Thyroid gland (tissue), 4 donors: ENCODE data around the gene SPOUT1. TPM values are rescaled to one million over a fixed set of nuclear protein-coding genes. Genes with fewer than 3 reads are reported as not detected.
A peak's percentile ranks its signal among the peaks of the same experiment; 100 is the strongest.

Experiments used
- DNase-seq, 2 donors: peaks; one replicate each; pipeline ENCODE4 v3.0.0-alpha.2; 2019
- H3K27ac ChIP-seq, 3 donors: fragments of 200-600 bp; sonication (generic); 1 replicate in 2 of 3; 2 replicates in 1 of 3; pipeline ENCODE4 v1.5.1; 2016 to 2019; ENCODE audit warnings: mild to moderate bottlenecking in 1 of 3, moderate library complexity in 1 of 3
- H3K27me3 ChIP-seq: fragments of 200-600 bp; sonication (generic); one replicate; pipeline ENCODE4 v1.5.1; 2019
- H3K36me3 ChIP-seq, 2 donors: fragments of 200-600 bp; sonication (generic); one replicate each; pipeline ENCODE4 v1.5.1; 2016 to 2019
- H3K4me1 ChIP-seq, 2 donors: fragments of 200-600 bp; sonication (generic); one replicate each; pipeline ENCODE4 v1.5.1; 2017 to 2019
- H3K4me3 ChIP-seq, 3 donors: fragments of 200-600 bp; sonication (generic); replicated peaks in 1 of 3; 1 replicate in 2 of 3; 2 replicates in 1 of 3; pipeline ENCODE4 v1.5.1; 2016; ENCODE audit warnings: mild to moderate bottlenecking in 1 of 3
- H3K9me3 ChIP-seq: fragments of 200-600 bp; sonication (generic); one replicate; pipeline ENCODE4 v1.5.1; 2017
- CTCF ChIP-seq, 6 experiments: fragments of 200-600 bp in 3 of 6; fragments of 450-650 bp in 3 of 6; sonication (generic) in 3 of 6; IDR thresholded peaks; one replicate each; pipeline ENCODE4 v1.5.1; 2016 to 2019; ENCODE audit warnings: antibody characterized with exemption in 6 of 6, mild to moderate bottlenecking in 2 of 6, inconsistent platforms in 1 of 6, moderate library complexity in 1 of 6
- POLR2A ChIP-seq, 2 donors: fragments of 450-650 bp; IDR thresholded peaks; one replicate each; pipeline ENCODE4 v1.6.1; 2017; ENCODE audit warnings: antibody characterized with exemption in 2 of 2, mild to moderate bottlenecking in 2 of 2, moderate library complexity in 1 of 2
- WGBS, 2 donors: methylation state at CpG; one replicate each; pipeline ENCODE4 v1.1.5; 2017; 5-methylcytosine and 5-hydroxymethylcytosine counted together
- intact Hi-C: fragments of 100-400 bp; cut with DNase I; formaldehyde crosslinking; loops from one replicate; pipeline ENCODE4 v1.15.1; 2023
- total RNA-seq, 4 donors: library from RNA; depleted of rRNA; stranded (reverse); fragments of >200 nt; gene quantifications; one replicate each; pipeline ENCODE4 v1.2.3, GENCODE V29; 2016

SPOUT1 gene
- total RNA-seq, 4 donors from 2014 or later, result 16.7 to 38.4 (median 27.4) TPM

DNA sequence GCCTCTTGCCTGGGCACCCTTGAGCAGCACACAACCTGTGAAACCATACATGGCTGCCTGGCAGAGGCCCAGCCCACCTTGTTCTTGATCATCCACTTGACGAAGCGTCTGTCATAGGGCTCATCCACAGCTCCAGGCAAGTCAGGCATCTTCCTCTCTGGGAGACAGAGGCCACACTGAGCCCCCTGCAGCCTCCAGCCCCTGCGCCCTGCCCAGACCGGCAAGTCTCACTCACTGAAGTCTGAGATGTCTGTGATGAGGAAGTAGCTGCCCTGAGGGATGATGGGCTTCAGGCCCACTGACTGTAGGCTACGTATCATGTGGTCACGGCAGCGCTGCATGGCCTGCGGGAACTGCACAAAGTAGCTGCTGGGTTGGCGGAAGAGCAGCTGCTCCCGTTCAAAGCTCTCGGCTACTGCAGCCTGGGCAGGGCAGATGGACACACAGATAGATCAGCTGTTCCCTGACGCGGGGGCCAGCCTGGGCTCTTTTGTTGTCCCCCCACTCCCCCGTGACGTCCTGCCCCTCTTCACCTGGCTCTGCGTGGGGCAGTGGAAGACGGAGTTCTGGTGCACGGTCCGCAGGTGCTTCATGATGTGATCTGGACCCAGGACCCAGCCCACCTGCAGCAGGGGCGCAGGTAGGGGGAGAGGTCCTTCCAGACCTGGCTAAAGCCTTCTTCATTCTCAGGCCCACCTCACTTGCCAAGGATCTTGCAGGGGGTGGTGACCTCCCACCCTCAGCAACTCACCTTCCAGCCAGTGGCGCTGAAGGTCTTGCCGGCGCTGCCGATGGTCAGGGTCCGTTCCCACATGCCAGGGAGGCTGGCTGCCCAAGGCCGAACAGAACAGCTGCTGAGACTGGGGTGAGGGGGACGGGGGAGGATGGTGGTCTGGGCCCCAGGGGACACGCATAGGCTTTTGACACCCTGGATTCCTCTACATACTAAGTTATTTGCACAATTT, 5.9 kb upstream of the SPOUT1 start:
- WGBS, 2 donors, result 95 to 97% methylated on average over 14 to 28 of the region's 28 CpGs
- H3K36me3 ChIP-seq, result no peaks in the 10 kb centered on the region
- no peak for DNase-seq
- H3K4me3 ChIP-seq, result no peak overlapping the region
- intact Hi-C loops, result no loop called here
- no peaks in the 10 kb centered on the region for H3K27me3 ChIP-seq
- H3K9me3 ChIP-seq, result no peaks in the 10 kb centered on the region
- no peak overlapping the region for H3K27ac ChIP-seq
- no peaks in the 10 kb centered on the region for H3K4me1 ChIP-seq
- no peak for TF ChIP-seq CTCF (IDR thresholded peaks at IDR 0.05)
- TF ChIP-seq POLR2A (IDR thresholded peaks at IDR 0.05), result no peak

GRCh38 chr9:128833696-128834095, 4.1 kb upstream of the SPOUT1 start:
- WGBS, 2 donors, result 93 to 97% methylated on average over 10 of the region's 10 CpGs

DNA sequence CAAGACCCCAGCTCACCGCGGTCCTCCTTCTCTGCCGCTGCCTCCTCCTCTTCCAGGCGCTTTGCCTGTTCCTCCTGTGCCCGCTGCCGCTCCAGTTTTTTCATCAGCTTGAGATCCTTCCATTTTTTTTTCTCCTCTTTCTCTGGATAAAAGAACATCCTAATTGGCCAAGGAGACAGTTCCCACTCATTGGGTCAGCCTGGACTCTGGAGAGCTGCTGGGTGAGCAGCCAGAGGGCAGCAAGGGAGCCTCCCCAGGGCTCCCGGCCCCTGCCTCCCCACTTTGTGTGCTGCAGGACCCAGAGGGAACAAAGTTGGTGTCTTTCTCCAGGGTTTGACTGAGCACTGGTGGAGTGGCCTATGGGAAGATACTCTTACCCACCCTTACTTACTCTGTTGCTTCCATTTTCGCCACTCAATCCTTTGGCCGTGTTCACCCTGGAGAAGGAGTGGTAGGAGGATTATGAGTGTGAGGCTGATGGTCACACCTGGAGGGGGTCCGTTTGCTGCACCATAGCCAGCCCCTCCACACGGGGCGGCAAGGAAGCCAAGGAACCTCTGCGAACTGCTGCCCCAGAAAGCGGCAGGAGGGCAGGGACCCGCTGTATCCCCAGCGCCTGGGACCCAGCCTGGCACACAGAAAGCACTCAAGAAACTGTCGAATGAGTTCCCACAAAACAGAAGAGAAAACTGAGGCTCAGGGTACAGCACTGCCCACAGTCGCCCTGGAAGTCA, 708 bp downstream of the SPOUT1 start:
- no peak for DNase-seq
- Histone ChIP-seq H3K4me1 (peaks cover 7 to 9% of the 10 kb centered on the region in 2 donors), H3K36me3 (peaks cover 15 to 22% of the 10 kb centered on the region in 2 donors), H3K27ac (peak overlapping the region in 2 of 3 donors; percentile 4 to 26), H3K4me3 (peak overlapping the region; percentile 58 to 90 (median 59)), H3K9me3 (no peaks in the 10 kb centered on the region), H3K27me3 (no peaks in the 10 kb centered on the region)
- intact Hi-C loops, result no loop called here
- no peak for TF ChIP-seq POLR2A (IDR thresholded peaks at IDR 0.05)
- no peak for TF ChIP-seq CTCF (IDR thresholded peaks at IDR 0.05)
- 34 to 35% methylated on average over 17 of the region's 18 CpGs for WGBS, 2 donors

More at GRCh38 chr9:128833696-128834095, 4.1 kb upstream of the SPOUT1 start:
- Histone ChIP-seq H3K9me3 (no peaks in the 10 kb centered on the region), H3K4me3 (no peak overlapping the region), H3K4me1 (peaks cover 5 to 6% of the 10 kb centered on the region in 2 donors), H3K27ac (no peak overlapping the region), H3K27me3 (no peaks in the 10 kb centered on the region), H3K36me3 (no peaks in the 10 kb centered on the region)
- TF ChIP-seq POLR2A (IDR thresholded peaks at IDR 0.05) (no peak), CTCF (IDR thresholded peaks at IDR 0.05) (no peak)
- no peak for DNase-seq
- intact Hi-C loops, result no loop called here

- H3K36me3 ChIP-seq, result peaks cover 15 to 25% of the 10 kb centered on the region in 2 donors
- H3K27ac ChIP-seq, result no peak overlapping the region
- H3K4me1 ChIP-seq, result peaks cover 7 to 9% of the 10 kb centered on the region in 2 donors
- TF ChIP-seq CTCF (IDR thresholded peaks at IDR 0.05), result no peak
- no peak for TF ChIP-seq POLR2A (IDR thresholded peaks at IDR 0.05)
- intact Hi-C loops, result no loop called here
- no peak for DNase-seq
- no peak overlapping the region for H3K4me3 ChIP-seq
- no peaks in the 10 kb centered on the region for H3K9me3 ChIP-seq
- WGBS, 2 donors, result 91 to 95% methylated on average over 8 of the region's 8 CpGs
- H3K27me3 ChIP-seq, result no peaks in the 10 kb centered on the region
Measured at GRCh38 chr9:128828267-128828666, 1.3 kb downstream of the SPOUT1 start.
